Body of pancreas (tissue), 4 donors: ENCODE data around the gene ZAP70.

Experiments used
- CTCF ChIP-seq, 7 experiments: fragments of 450-650 bp in 4 of 7; fragments of 200-600 bp in 3 of 7; sonication (generic) in 3 of 7; IDR thresholded peaks; one replicate each; pipeline ENCODE4 v1.5.1; 2016 to 2019; ENCODE audit warnings: antibody characterized with exemption in 7 of 7
- POLR2A ChIP-seq, 3 donors: fragments of 450-650 bp; IDR thresholded peaks; one replicate each; pipeline ENCODE4 v1.6.1; 2016; ENCODE audit warnings: antibody characterized with exemption in 3 of 3, mild to moderate bottlenecking in 2 of 3

GRCh38 chr2:97678298-97678697 lies 35.1 kb upstream of the ZAP70 start:
- TF ChIP-seq CTCF (IDR thresholded peaks at IDR 0.05) (no peak), POLR2A (IDR thresholded peaks at IDR 0.05) (no peak)
